ENCODE data around the gene LINC01488. TPM values are rescaled to one million over a fixed set of nuclear protein-coding genes. Genes with fewer than 3 reads are reported as not detected.

Gene LINC01488
- polyA plus RNA-seq, 2 donors, result 0.02 TPM; not detected in 1

DNA sequence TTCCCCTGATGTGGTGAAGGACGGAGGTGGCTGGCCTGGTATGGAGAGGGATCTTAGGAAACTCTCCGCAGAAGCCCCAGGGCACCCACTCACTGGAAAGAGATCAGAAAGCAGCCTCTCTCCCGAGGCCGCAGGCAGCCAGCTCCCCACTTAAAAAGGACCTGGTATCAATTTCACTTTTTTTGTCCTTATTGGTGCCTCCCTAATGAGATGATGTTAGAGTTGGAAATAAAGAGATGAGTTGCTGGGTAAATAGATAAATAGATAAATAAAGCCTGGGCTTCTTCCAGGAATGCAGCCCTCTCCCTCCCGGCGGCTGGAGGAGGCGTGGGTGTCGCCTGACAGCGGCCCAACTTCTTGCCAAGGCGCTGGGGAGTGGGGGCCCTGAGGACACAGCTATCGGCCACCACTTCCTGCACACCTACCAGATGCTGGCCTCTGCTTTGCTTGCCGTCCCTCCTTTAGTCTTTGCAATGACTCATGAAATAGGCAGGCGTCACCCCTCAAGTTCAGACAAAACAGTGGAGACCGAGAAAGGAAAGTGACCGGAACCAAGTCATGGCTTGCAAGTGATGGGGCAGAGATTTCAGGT lies 42.9 kb downstream of the LINC01488 start:
- peaks cover 0 to 8% of the 10 kb centered on the region in 2 donors for H3K4me1 ChIP-seq (ENCODE audit: control insufficient read depth in 2 of 2, insufficient read depth in 2 of 2, low read length in 1 of 2)
- H3K4me3 ChIP-seq (ENCODE audit: low read depth in 1 of 2, low read length in 2 of 2), result no peak overlapping the region
- H3K27me3 ChIP-seq (ENCODE audit: control insufficient read depth in 1 of 2, insufficient read depth in 2 of 2, low read length in 2 of 2), result no peaks in the 10 kb centered on the region
- 51 to 56% methylated on average over 15 of the region's 15 CpGs for WGBS, 2 donors
- no peaks in the 10 kb centered on the region for H3K9me3 ChIP-seq (ENCODE audit: control insufficient read depth in 2 of 2, insufficient read depth in 1 of 2, low read depth in 1 of 2, low read length in 1 of 2)
- H3K36me3 ChIP-seq (ENCODE audit: control insufficient read depth in 2 of 2, insufficient read depth in 2 of 2, low read length in 1 of 2), result no peaks in the 10 kb centered on the region
- no peak overlapping the region for H3K27ac ChIP-seq (ENCODE audit: low read depth in 2 of 2, low read length in 1 of 2)

DNA sequence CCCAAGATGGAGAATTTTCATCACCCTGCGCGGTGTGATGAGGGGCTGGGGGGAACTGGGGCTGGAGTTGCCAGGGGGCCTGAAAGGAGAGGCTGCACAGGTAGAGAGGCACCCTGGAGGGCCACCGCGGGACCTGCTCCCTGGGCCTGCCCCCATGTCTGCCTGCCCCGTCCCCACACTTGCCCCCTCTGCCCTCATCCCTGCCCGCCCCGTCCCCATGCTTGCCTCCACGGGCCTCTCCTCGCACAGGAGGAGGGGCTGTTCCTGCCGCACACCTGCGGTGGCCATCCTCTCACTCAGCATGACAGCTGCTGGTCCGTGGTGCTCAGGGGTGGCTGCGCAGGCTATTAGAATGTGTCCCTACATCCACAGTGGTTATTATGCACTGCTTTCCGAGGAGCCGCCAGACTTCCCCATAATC lies 43.5 kb downstream of the LINC01488 start:
- Histone ChIP-seq H3K4me1 (ENCODE audit: control insufficient read depth in 2 of 2, insufficient read depth in 2 of 2, low read length in 1 of 2) (peaks cover 0 to 8% of the 10 kb centered on the region in 2 donors), H3K36me3 (ENCODE audit: control insufficient read depth in 2 of 2, insufficient read depth in 2 of 2, low read length in 1 of 2) (no peaks in the 10 kb centered on the region), H3K9me3 (ENCODE audit: control insufficient read depth in 2 of 2, insufficient read depth in 1 of 2, low read depth in 1 of 2, low read length in 1 of 2) (no peaks in the 10 kb centered on the region), H3K4me3 (ENCODE audit: low read depth in 1 of 2, low read length in 2 of 2) (no peak overlapping the region), H3K27ac (ENCODE audit: low read depth in 2 of 2, low read length in 1 of 2) (no peak overlapping the region), H3K27me3 (ENCODE audit: control insufficient read depth in 1 of 2, insufficient read depth in 2 of 2, low read length in 2 of 2) (no peaks in the 10 kb centered on the region)
- 83% methylated on average over 15 of the region's 15 CpGs for WGBS, 2 donors

DNA sequence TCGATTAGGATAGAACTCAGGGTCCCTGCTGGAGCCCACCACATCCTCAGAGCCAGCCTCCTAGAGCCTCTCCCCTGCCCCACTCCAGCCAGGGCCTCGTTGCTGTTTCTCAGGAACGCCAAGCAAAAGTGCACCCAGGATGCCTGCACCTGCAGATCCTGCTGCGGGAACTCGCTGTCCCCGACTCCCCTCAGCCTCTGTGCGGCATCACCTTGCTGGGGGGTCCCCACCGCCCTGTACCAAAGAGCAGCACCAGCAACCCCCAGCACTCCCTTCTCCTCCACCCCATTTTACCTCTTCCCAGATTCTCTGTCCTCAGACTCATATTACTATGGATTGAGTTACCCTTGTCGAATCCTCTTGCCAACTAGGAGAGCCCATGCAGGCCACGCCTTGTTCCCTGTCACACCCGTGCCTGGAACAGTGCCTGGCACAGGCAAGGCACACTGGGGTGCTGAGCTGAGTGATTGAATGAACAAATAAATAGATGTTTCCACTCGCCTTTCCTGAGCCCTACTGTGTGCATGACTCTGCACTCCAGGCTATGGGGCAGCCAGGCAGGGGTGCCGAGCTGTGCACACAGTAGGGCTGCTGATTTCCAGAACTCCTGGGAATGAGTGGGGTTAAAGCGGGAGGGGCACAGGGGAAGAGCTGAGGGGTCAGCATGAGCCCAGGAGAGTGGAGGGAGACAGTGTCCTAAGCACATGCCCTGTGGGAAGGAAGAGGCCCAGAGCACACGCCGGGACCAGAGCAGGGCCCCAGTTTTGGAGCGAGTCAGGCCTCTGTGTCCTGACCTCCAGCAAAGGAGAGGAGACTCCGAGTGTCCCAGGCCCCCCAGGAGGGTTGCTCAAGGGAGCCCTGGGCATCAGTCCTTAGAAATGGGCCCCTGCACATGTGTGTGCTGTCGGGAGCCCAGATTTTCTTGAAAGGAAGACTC lies 44.3 kb downstream of the LINC01488 start:
- no peaks in the 10 kb centered on the region for H3K36me3 ChIP-seq (ENCODE audit: control insufficient read depth in 2 of 2, insufficient read depth in 2 of 2, low read length in 1 of 2)
- WGBS, 2 donors, result 77 to 80% methylated on average over 19 of the region's 19 CpGs
- H3K27ac ChIP-seq (ENCODE audit: low read depth in 2 of 2, low read length in 1 of 2), result no peak overlapping the region
- H3K4me1 ChIP-seq (ENCODE audit: control insufficient read depth in 2 of 2, insufficient read depth in 2 of 2, low read length in 1 of 2), result peaks cover 0 to 8% of the 10 kb centered on the region in 2 donors
- no peaks in the 10 kb centered on the region for H3K27me3 ChIP-seq (ENCODE audit: control insufficient read depth in 1 of 2, insufficient read depth in 2 of 2, low read length in 2 of 2)
- no peaks in the 10 kb centered on the region for H3K9me3 ChIP-seq (ENCODE audit: control insufficient read depth in 2 of 2, insufficient read depth in 1 of 2, low read depth in 1 of 2, low read length in 1 of 2)
- H3K4me3 ChIP-seq (ENCODE audit: low read depth in 1 of 2, low read length in 2 of 2), result no peak overlapping the region

DNA sequence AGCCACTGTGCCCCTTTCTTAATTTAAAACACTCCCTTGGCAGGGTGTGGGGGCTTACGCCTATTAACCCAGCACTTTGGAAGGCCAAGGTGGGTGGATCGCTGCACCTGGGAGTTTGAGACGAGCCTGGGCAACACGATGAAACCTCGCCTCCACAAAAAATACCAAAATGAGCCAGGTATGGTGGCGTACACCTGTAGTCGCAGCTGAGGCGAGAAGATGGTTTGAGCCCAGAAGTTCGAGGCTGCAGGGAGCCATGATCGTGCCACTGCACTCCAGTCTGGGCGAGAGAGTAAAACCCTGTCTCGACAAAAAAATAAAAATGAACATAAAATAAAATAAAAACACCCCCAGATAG lies 45.0 kb downstream of the LINC01488 start:
- Histone ChIP-seq H3K27ac (ENCODE audit: low read depth in 2 of 2, low read length in 1 of 2) (no peak overlapping the region), H3K4me3 (ENCODE audit: low read depth in 1 of 2, low read length in 2 of 2) (no peak overlapping the region), H3K9me3 (ENCODE audit: control insufficient read depth in 2 of 2, insufficient read depth in 1 of 2, low read depth in 1 of 2, low read length in 1 of 2) (no peaks in the 10 kb centered on the region), H3K4me1 (ENCODE audit: control insufficient read depth in 2 of 2, insufficient read depth in 2 of 2, low read length in 1 of 2) (peaks cover 0 to 8% of the 10 kb centered on the region in 2 donors), H3K27me3 (ENCODE audit: control insufficient read depth in 1 of 2, insufficient read depth in 2 of 2, low read length in 2 of 2) (no peaks in the 10 kb centered on the region), H3K36me3 (ENCODE audit: control insufficient read depth in 2 of 2, insufficient read depth in 2 of 2, low read length in 1 of 2) (no peaks in the 10 kb centered on the region)
- WGBS, 2 donors, result 87 to 89% methylated on average over 12 of the region's 12 CpGs

DNA sequence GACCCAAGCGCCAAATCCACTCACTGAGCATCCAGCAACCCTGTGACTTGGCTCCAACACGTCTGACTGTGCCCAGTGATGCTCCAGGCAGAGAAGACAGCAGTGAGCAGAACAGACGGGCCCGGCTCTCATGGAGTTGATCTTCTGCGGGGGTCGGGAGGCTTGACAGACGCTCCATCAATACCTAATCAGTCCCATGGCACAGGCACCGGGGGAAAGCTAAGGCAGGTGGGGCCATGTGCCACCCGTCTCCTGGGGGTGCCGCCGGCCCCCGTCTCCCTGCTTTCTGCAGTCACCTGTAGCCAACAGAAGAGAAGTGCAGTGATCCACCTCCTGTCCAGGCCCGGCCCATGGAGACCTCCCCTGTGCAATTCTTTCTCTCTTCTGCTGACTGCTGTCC lies 47.5 kb downstream of the LINC01488 start:
- H3K4me3 ChIP-seq (ENCODE audit: low read depth in 1 of 2, low read length in 2 of 2), result no peak overlapping the region
- peaks cover 0 to 8% of the 10 kb centered on the region in 2 donors for H3K4me1 ChIP-seq (ENCODE audit: control insufficient read depth in 2 of 2, insufficient read depth in 2 of 2, low read length in 1 of 2)
- no peak overlapping the region for H3K27ac ChIP-seq (ENCODE audit: low read depth in 2 of 2, low read length in 1 of 2)
- no peaks in the 10 kb centered on the region for H3K36me3 ChIP-seq (ENCODE audit: control insufficient read depth in 2 of 2, insufficient read depth in 2 of 2, low read length in 1 of 2)
- no peaks in the 10 kb centered on the region for H3K9me3 ChIP-seq (ENCODE audit: control insufficient read depth in 2 of 2, insufficient read depth in 1 of 2, low read depth in 1 of 2, low read length in 1 of 2)
- no peaks in the 10 kb centered on the region for H3K27me3 ChIP-seq (ENCODE audit: control insufficient read depth in 1 of 2, insufficient read depth in 2 of 2, low read length in 2 of 2)
- 87 to 92% methylated on average over 13 of the region's 13 CpGs for WGBS, 2 donors

DNA sequence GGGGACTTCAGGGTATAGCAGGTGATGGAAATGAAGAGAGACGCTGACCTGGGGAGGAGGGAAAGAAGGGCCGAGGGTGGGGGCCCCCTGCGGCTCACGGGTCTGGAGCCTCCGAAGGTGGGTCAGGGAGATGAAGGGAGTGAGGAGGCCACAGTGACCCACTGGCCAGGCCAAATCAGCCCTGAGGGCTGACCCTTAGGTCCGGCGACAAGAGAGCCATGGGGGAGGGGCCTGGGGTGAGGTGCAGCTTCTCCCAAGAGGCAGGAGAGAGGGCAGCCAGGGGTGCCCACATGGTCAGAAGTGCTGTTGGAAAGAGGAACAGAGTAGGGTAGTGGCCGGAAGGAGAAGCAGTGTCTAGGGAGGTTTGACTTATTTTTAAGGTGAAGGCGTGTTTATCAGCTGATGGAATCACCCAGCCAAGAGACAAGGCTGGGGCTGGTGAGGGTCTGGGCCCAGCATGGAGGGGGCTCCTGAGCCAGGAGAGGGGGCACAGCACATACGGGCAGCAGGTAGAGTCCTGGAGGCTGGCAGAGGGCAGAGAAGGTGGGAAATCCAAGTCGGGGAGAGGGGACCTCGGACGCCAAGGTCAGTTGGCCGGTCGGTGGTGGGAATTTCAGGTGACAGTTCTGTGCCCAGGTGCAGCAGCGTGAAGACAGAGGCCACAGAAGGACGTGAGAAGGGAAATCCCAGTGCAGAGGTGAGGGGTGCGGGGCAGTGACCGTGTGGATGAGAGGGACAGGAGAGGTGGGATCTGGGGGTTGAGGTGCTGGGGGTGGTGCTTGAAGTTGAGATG lies 49.0 kb downstream of the LINC01488 start:
- 79 to 82% methylated on average over 19 of the region's 19 CpGs for WGBS, 2 donors
- Histone ChIP-seq H3K36me3 (ENCODE audit: control insufficient read depth in 2 of 2, insufficient read depth in 2 of 2, low read length in 1 of 2) (no peaks in the 10 kb centered on the region), H3K4me1 (ENCODE audit: control insufficient read depth in 2 of 2, insufficient read depth in 2 of 2, low read length in 1 of 2) (peaks cover 0 to 1% of the 10 kb centered on the region in 2 donors), H3K27me3 (ENCODE audit: control insufficient read depth in 1 of 2, insufficient read depth in 2 of 2, low read length in 2 of 2) (no peaks in the 10 kb centered on the region), H3K9me3 (ENCODE audit: control insufficient read depth in 2 of 2, insufficient read depth in 1 of 2, low read depth in 1 of 2, low read length in 1 of 2) (no peaks in the 10 kb centered on the region), H3K27ac (ENCODE audit: low read depth in 2 of 2, low read length in 1 of 2) (no peak overlapping the region), H3K4me3 (ENCODE audit: low read depth in 1 of 2, low read length in 2 of 2) (no peak overlapping the region)

DNA sequence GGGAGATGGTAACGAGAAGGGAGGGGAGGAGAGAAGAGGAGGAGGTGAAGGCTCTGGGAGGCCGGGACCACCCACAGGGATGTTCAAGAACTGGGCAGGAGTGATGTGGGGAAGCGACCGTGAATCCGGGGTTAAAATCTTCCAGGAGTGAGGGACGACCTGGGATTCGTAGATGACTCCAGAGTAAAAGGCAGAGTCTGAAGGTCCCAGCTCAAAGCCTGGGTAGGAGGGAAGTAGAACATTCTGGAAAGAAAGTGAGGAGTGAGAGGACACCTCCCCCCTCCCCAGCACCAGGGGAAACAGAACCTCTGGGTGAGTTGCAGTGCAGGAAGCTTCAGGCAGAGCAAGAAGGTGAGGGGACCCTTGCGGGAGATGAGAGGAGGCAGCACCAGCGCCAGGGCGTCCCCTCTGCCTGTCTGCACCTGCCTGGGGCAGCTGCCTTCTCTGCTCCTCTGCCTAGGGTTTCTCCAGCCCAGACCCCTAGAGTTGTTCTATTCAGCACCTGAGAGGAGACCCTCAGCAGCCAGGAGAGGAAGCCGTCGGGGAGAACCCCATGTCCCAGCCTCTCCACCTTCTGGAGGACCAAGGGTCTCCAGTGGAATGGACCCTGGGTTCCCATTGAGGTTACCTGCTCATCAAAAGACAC lies 49.7 kb downstream of the LINC01488 start:
- no peak overlapping the region for H3K4me3 ChIP-seq (ENCODE audit: low read depth in 1 of 2, low read length in 2 of 2)
- no peaks in the 10 kb centered on the region for H3K27me3 ChIP-seq (ENCODE audit: control insufficient read depth in 1 of 2, insufficient read depth in 2 of 2, low read length in 2 of 2)
- no peaks in the 10 kb centered on the region for H3K36me3 ChIP-seq (ENCODE audit: control insufficient read depth in 2 of 2, insufficient read depth in 2 of 2, low read length in 1 of 2)
- no peaks in the 10 kb centered on the region for H3K4me1 ChIP-seq (ENCODE audit: control insufficient read depth in 2 of 2, insufficient read depth in 2 of 2, low read length in 1 of 2)
- no peak overlapping the region for H3K27ac ChIP-seq (ENCODE audit: low read depth in 2 of 2, low read length in 1 of 2)
- no peaks in the 10 kb centered on the region for H3K9me3 ChIP-seq (ENCODE audit: control insufficient read depth in 2 of 2, insufficient read depth in 1 of 2, low read depth in 1 of 2, low read length in 1 of 2)
- WGBS, 2 donors, result 78 to 80% methylated on average over 12 of the region's 12 CpGs

DNA sequence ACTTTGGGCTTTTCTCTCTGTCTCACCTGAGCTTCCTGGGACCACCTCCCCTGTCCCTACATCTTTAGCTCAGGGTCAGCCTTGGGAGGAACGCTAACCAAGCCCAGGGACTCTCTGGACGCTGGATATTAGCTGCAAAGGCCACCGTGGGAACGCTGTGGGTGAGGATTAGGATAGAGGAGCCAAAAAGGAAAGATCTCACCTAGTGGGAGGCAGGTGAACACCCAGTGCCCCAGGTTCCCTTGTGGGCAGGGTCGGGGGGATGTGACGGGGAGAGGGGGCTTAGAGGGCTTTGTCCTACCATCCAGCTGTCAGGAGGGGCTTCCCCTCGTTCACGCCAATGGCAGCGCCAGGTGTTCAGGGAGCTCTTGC lies 50.2 kb downstream of the LINC01488 start:
- 79 to 89% methylated on average over 9 of the region's 9 CpGs for WGBS, 2 donors
- no peaks in the 10 kb centered on the region for H3K9me3 ChIP-seq (ENCODE audit: control insufficient read depth in 2 of 2, insufficient read depth in 1 of 2, low read depth in 1 of 2, low read length in 1 of 2)
- H3K4me3 ChIP-seq (ENCODE audit: low read depth in 1 of 2, low read length in 2 of 2), result no peak overlapping the region
- no peaks in the 10 kb centered on the region for H3K27me3 ChIP-seq (ENCODE audit: control insufficient read depth in 1 of 2, insufficient read depth in 2 of 2, low read length in 2 of 2)
- no peaks in the 10 kb centered on the region for H3K36me3 ChIP-seq (ENCODE audit: control insufficient read depth in 2 of 2, insufficient read depth in 2 of 2, low read length in 1 of 2)
- H3K27ac ChIP-seq (ENCODE audit: low read depth in 2 of 2, low read length in 1 of 2), result no peak overlapping the region
- H3K4me1 ChIP-seq (ENCODE audit: control insufficient read depth in 2 of 2, insufficient read depth in 2 of 2, low read length in 1 of 2), result no peaks in the 10 kb centered on the region
